Measurements from ENCODE around the gene CUEDC2.
"Not testable (repeated sequence)": the region's sequence is repeated elsewhere in the genome, so short reads cannot be mapped to it uniquely, and the experiment has no call there.

The CUEDC2 gene

GRCh38 chr10:102454662-102455487 is 22.5 kb upstream of the CUEDC2 start:
- DNase-seq (ENCODE audit: low read depth): not testable (repeated sequence)

DNA sequence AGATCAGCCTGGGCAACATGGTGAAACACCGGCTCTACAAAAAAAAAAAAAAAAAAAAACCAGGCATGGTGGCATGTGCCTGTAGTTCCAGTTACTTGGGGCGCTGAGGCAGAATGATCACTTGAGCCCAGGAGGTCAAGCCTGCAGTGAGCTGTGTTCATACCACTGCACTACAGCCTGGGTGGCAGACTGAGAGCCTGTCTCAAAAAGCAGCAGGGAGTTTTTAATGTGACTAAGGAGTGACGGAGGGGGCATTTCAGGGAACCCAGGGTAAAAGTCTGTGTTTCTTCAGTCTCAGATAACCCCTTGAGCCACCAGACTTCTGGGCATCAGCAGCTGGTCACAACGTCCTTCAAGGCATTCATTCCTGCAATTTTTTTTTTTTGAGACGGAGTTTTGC is 21.1 kb upstream of the CUEDC2 start:
- no peak for DNase-seq (ENCODE audit: low read depth)

DNA sequence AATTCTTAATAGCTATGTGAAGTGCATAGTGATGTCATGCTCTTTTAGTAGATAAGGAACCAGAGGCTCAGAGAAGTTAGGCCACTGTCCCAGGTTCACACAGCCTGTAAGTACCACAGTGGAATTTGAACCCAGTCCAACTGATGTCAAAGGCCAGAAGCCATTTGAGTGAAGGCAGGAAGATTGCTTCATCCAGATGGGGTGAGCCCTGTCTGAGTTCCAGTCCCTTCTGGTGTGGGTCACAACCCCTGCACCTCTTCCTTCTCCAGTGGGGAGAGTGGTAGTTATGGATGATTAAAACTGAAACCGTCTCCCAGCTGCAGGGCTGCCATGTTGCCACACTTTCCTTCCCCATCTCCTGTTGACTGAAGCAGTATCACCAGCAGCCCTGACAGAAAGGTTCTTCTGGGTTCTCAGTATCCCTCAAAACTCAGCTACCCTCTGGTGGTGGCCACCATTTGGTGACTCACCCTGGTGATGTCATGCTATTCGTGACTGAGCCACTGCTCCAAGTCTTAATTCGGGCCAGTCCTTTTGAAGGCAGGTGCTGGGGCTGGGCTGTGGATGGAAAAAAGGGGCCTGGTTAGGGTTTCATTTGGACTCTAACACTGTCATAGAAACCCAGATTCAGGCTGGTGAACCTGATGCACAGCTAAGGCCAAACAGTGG is 20.4 kb upstream of the CUEDC2 start:
- DNase-seq (ENCODE audit: low read depth): peak; percentile 46

GRCh38 chr10:102451105-102451969 is 19.0 kb upstream of the CUEDC2 start, which contains the start of gene C10orf95:
Gene C10orf95, minus strand, starts transcription at chr10:102451543. Its CDS starts 450 bp downstream, at chr10:102451093.
- DNase-seq (ENCODE audit: low read depth): no peak

GRCh38 chr10:102450374-102451104 is 18.2 kb upstream of the CUEDC2 start:
- DNase-seq (ENCODE audit: low read depth): peak; percentile 57

GRCh38 chr10:102450124-102450373 is 17.7 kb upstream of the CUEDC2 start:
- DNase-seq (ENCODE audit: low read depth): no peak

GRCh38 chr10:102449321-102450123 is 17.1 kb upstream of the CUEDC2 start:
- DNase-seq (ENCODE audit: low read depth): peak; percentile 75

- no peak for DNase-seq (ENCODE audit: low read depth)
Measured at GRCh38 chr10:102444851-102445250, 12.5 kb upstream of the CUEDC2 start.

GRCh38 chr10:102438374-102438773 is 6.0 kb upstream of the CUEDC2 start:
- no peak for DNase-seq (ENCODE audit: low read depth)

DNA sequence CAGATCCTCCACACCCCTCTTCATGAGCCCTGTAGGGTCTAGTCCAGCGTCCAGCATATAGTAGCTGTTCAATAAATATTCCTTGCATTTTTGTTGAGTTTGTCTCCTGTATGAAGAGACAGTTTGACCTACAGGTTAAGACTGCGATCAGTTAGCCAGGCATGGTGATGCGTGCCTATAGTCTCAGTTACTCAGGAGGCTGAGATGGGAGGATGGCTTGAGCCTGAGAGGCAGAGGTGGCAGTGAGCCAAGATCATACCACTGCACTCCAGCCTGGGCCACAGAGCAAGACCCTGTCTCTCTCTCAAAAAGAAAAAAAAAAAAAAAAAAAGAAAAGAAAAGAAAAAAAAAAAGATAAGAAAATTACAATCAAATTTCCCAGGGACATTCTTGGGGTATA is 5.1 kb upstream of the CUEDC2 start:
- DNase-seq (ENCODE audit: low read depth): no peak

DNA sequence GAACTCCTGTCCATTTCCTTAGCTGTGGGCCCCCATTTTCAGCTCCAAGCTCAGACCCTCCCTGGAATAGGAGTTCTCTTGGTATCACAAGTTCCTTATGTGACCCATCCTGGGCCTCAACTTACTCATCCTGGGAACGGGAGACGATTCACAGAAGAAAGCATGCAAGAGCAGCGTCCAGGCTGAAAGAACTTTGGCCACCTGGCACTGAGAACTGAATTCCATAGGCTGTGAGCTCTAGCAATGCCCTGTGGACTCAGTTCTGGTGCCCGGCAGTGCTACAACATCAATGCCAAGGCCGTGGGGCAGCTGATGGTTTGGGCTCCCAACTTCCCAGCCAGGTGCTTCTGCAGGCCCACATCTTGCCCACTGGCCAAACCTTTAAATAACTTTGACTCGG is 3.9 kb upstream of the CUEDC2 start:
- no peak for DNase-seq (ENCODE audit: low read depth)

DNA sequence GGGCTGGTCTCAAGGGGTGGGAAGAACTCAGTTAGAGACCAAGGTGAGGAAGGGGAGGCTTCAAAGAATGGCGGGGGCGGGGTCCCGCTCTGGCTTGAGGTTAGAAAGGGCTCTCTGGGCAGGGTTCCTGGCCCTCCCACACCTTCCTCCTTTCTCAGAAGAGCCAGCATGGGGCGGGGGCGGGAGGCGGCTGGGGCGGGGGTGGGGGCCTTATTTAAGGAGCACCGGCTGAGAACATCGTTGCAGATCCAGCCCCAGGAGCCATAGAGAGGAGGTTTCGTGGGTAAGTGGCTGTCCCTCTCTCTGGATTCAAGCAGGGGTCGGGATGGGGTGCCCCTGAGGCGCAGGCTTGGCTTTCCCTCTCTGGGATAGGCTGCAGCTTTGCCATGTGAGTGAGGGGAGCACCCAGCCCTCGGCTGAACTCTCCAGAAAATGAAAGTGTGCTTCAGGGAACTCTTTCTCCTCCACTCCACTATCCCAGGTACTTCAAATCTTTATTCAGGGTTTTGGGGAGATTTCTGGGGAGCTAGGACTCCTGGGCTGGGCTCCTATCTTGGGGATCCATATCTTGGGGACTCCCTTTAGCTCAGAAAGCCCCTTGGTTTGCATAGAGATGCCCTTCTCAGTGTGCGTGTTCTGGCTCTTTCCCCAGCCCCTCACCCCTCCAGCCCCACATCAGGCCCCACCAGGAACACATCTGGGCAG is 3.3 kb upstream of the CUEDC2 start:
- peak; percentile 12 for DNase-seq (ENCODE audit: low read depth)

GRCh38 chr10:102435133-102435497 is 2.7 kb upstream of the CUEDC2 start:
- DNase-seq (ENCODE audit: low read depth): no peak

- DNase-seq (ENCODE audit: low read depth): peak; percentile 83
Measured at GRCh38 chr10:102434394-102435132, 2.2 kb upstream of the CUEDC2 start.

GRCh38 chr10:102433619-102434046 is 1.3 kb upstream of the CUEDC2 start:
- no peak for DNase-seq (ENCODE audit: low read depth)

DNA sequence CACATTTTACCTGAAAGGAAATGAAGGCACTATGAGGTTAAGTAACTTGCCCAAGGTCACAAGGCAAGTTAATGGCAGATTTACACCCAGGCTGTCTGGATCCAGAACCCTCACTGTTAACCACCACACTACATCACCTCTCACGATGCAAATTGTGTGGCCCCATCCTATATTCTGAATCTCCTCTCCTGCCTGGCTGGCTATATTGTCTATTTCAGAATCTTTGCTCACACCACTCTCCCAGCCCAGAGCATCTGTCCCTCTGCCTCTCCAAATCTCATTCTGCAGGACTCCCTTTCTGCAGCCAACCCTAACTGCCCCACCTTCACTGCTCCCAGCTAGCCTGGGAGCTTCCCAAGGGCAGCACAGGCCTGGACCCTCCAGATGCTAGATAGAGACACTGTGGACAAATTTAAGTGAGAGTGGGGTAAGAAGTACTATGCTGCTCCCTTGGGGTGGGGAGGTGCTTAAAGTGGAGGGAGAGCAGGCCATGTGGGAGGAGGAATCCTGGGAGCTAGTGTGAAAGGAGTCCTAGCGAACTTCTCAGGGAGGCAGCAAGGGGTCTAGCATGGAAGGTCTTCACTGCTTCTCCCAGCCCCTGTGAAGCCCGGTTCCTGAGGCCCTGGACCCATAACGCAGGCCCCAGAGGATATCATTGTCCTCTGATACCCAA is 786 bp downstream of the CUEDC2 start:
- peak; percentile 19 for DNase-seq (ENCODE audit: low read depth)

- no peak for DNase-seq (ENCODE audit: low read depth)
Measured at GRCh38 chr10:102429468-102429867, 2.9 kb downstream of the CUEDC2 start.

DNA sequence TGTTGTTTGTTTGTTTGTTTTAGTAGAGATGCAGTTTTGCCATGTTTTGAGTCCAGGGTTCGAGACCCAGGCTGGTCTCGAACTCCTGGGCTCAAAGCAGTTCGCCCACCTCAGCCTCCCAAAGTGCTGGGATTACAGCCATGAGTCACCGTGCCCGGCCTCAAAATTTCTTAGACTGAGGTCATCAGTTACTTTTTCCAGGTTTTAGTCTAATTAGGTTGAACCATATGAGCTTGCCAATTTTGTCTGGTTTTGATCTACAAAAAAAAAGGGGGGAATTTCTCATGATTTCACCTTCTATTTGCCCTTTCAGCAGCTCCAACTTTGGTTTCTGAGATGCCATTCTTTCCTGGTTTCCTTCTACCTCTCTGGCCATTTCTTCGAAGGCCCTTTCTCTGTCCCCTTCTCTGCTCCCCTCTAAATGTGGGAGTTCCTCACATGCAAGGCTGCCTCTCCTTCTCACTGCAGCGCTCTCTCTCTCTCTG is 5.5 kb downstream of the CUEDC2 start:
- DNase-seq (ENCODE audit: low read depth): no peak

- no peak for DNase-seq (ENCODE audit: low read depth)
Measured at GRCh38 chr10:102425444-102425843, 6.9 kb downstream of the CUEDC2 start.
